CD14-positive monocyte (primary cell): ENCODE results near the gene MALRD1. TPM values are rescaled to one million over a fixed set of nuclear protein-coding genes. Genes with fewer than 3 reads are reported as not detected.

Experiments
- DNase-seq, 3 donors: peaks; one replicate each; pipeline ENCODE4 v3.0.0-alpha.2; 2011 to 2022
- H2AFZ ChIP-seq: 2 replicates; pipeline ENCODE4 v1.6.0; 2012; ENCODE audit warnings: mild to moderate bottlenecking, low read depth, low read length, inconsistent platforms; ENCODE audit not compliant: insufficient read depth, poor library complexity, severe bottlenecking
- H3K27ac ChIP-seq, 2 donors: 1 replicate in 1 of 2; 2 replicates in 1 of 2; pipeline ENCODE4 v1.5.1; 2012 to 2013; ENCODE audit warnings: low read length in 2 of 2, control low read depth in 1 of 2, inconsistent platforms in 1 of 2, low read depth in 1 of 2, mild to moderate bottlenecking in 1 of 2
- H3K27me3 ChIP-seq, 2 donors: one replicate each; pipeline versions ENCODE4 v1.6.0 to v1.6.1; 2011 to 2013; ENCODE audit warnings: low read length in 2 of 2; ENCODE audit not compliant: control insufficient read depth in 2 of 2, insufficient read depth in 2 of 2
- H3K36me3 ChIP-seq, 2 donors: replicated peaks in 1 of 2; 1 replicate in 1 of 2; 2 replicates in 1 of 2; pipeline versions ENCODE4 v1.5.1 to v1.6.1; 2012 to 2013; ENCODE audit warnings: low read length in 2 of 2, control low read depth in 1 of 2, inconsistent platforms in 1 of 2, mild to moderate bottlenecking in 1 of 2; ENCODE audit not compliant: insufficient read depth in 2 of 2, control insufficient read depth in 1 of 2
- H3K4me1 ChIP-seq, 2 donors: 1 replicate in 1 of 2; 2 replicates in 1 of 2; pipeline versions ENCODE4 v1.5.1 to v1.6.1; 2012 to 2013; ENCODE audit warnings: low read length in 2 of 2, control low read depth in 1 of 2, inconsistent platforms in 1 of 2, mild to moderate bottlenecking in 1 of 2, moderate library complexity in 1 of 2; ENCODE audit not compliant: insufficient read depth in 2 of 2, control insufficient read depth in 1 of 2
- H3K4me2 ChIP-seq: replicated peaks from 2 replicates; pipeline ENCODE3; 2012; ENCODE audit warnings: low read length, moderate library complexity, mild to moderate bottlenecking; ENCODE audit not compliant: poor library complexity, severe bottlenecking; ENCODE audit errors: extremely low read depth
- H3K4me3 ChIP-seq, 3 experiments: fragments of 200-600 bp in 1 of 3; sonication (generic) in 1 of 3; replicated peaks in 1 of 3; 1 replicate in 2 of 3; 2 replicates in 1 of 3; pipeline ENCODE4 v1.5.1; 2011 to 2013; ENCODE audit warnings: low read length in 3 of 3, mild to moderate bottlenecking in 3 of 3, control low read depth in 2 of 3, low read depth in 2 of 3, inconsistent platforms in 1 of 3, moderate library complexity in 1 of 3
- H3K79me2 ChIP-seq: 2 replicates; pipeline ENCODE4 v1.6.0; 2012; ENCODE audit warnings: mild to moderate bottlenecking, control low read depth, inconsistent platforms, low read length, moderate library complexity; ENCODE audit not compliant: insufficient read depth
- H3K9ac ChIP-seq: 2 replicates; pipeline ENCODE4 v1.6.0; 2017; ENCODE audit warnings: low read length, mild to moderate bottlenecking; ENCODE audit not compliant: insufficient read depth, poor library complexity, severe bottlenecking
- H3K9me3 ChIP-seq, 2 donors: replicated peaks in 1 of 2; 1 replicate in 1 of 2; 2 replicates in 1 of 2; pipeline versions ENCODE4 v1.5.1 to v1.6.1; 2012 to 2013; ENCODE audit warnings: low read length in 2 of 2, control low read depth in 1 of 2; ENCODE audit not compliant: control insufficient read depth in 1 of 2, insufficient read depth in 1 of 2
- H4K20me1 ChIP-seq: 2 replicates; pipeline ENCODE4 v1.6.0; 2012; ENCODE audit warnings: mild to moderate bottlenecking, low read length, control low read depth, moderate library complexity; ENCODE audit not compliant: insufficient read depth
- H3K27ac Mint-ChIP-seq, 7 donors: one replicate each; pipeline ENCODE4 v1.8.0; 2020; ENCODE audit warnings: mild to moderate bottlenecking in 7 of 7, mixed read lengths in 7 of 7, moderate library complexity in 6 of 7, inconsistent platforms in 2 of 7
- H3K27me3 Mint-ChIP-seq, 3 donors: one replicate each; pipeline ENCODE4 v1.8.0; 2021 to 2022; ENCODE audit warnings: low read depth in 3 of 3, mild to moderate bottlenecking in 3 of 3, mixed read lengths in 3 of 3, moderate library complexity in 3 of 3, inconsistent platforms in 1 of 3
- H3K36me3 Mint-ChIP-seq, 2 donors: one replicate each; pipeline ENCODE4 v1.8.0; 2020; ENCODE audit warnings: mixed read lengths in 2 of 2, inconsistent platforms in 1 of 2, mild to moderate bottlenecking in 1 of 2
- H3K4me1 Mint-ChIP-seq: one replicate; pipeline ENCODE4 v1.8.0; 2020; ENCODE audit warnings: mild to moderate bottlenecking, mixed read lengths
- H3K4me3 Mint-ChIP-seq, 2 donors: one replicate each; pipeline ENCODE4 v1.8.0; 2020; ENCODE audit warnings: mild to moderate bottlenecking in 2 of 2, mixed read lengths in 2 of 2, moderate library complexity in 1 of 2
- H3K9me3 Mint-ChIP-seq, 7 donors: one replicate each; pipeline ENCODE4 v1.8.0; 2020 to 2022; ENCODE audit warnings: mixed read lengths in 7 of 7, mild to moderate bottlenecking in 6 of 7, moderate library complexity in 6 of 7, inconsistent platforms in 2 of 7
- CTCF ChIP-seq: fragments of 200-600 bp; IDR thresholded peaks from one replicate; pipeline ENCODE4 v1.8.0; 2022; ENCODE audit warnings: antibody characterized with exemption, mild to moderate bottlenecking
- WGBS: methylation state at CpG from one replicate; pipeline ENCODE4 v1.1.5; 2013; ENCODE audit warnings: missing lambda C conversion rate; ENCODE audit not compliant: insufficient coverage; 5-methylcytosine and 5-hydroxymethylcytosine counted together
- intact Hi-C, 2 donors: fragments of 100-400 bp; cut with micrococcal nuclease; formaldehyde crosslinking; loops; one replicate each; pipeline versions ENCODE4 v1.15.0 to v1.15.1; 2023
- polyA plus RNA-seq, 3 donors: library from polyadenylated mRNA; depleted of rRNA in 1 of 3; unstranded in 2 of 3; stranded (reverse) in 1 of 3; fragments of 300-500 nt in 2 of 3; fragments of >200 nt in 1 of 3; fragmentation: Illumina TruSeq in 2 of 3; gene quantifications; 1 replicate in 2 of 3; 2 replicates in 1 of 3; pipeline ENCODE4 v1.2.3, GENCODE V29; 2012 to 2021

MALRD1 gene
- polyA plus RNA-seq, 3 donors: not detected

- peaks cover 0 to 7% (median 0%) of the 10 kb centered on the region in 7 donors for H3K9me3 Mint-ChIP-seq
- Histone ChIP-seq H3K9me3 (peaks cover 0 to 3% of the 10 kb centered on the region in 2 donors), H2AFZ (no peak overlapping the region), H3K4me1 (peaks cover 0 to 3% of the 10 kb centered on the region in 2 donors), H3K79me2 (no peaks in the 10 kb centered on the region), H4K20me1 (no peaks in the 10 kb centered on the region), H3K9ac (no peak overlapping the region), H3K36me3 (no peaks in the 10 kb centered on the region), H3K27ac (no peak overlapping the region), H3K4me3 (no peak overlapping the region), H3K4me2 (no peak overlapping the region), H3K27me3 (no peaks in the 10 kb centered on the region)
- no peak for TF ChIP-seq CTCF
- H3K36me3 Mint-ChIP-seq: no peaks in the 10 kb centered on the region
- H3K4me1 Mint-ChIP-seq: peaks cover 7% of the 10 kb centered on the region
- no peaks in the 10 kb centered on the region for H3K27me3 Mint-ChIP-seq
- H3K27ac Mint-ChIP-seq: no peak overlapping the region
- intact Hi-C loops: no loop called here
- whole genome bisulfite sequencing: no CpG with 5 or more reads among the region's 2 CpGs
- H3K4me3 Mint-ChIP-seq: no peak overlapping the region
- no peak for DNase-seq
These were observed 680.4 kb downstream of the MALRD1 start for GRCh38 chr10:19728964-19729363.

- Mint-ChIP-seq H3K27me3 (peaks cover 0 to 2% (median 0%) of the 10 kb centered on the region in 3 donors), H3K9me3 (peaks cover 0 to 4% (median 0%) of the 10 kb centered on the region in 7 donors), H3K4me1 (peaks cover 7% of the 10 kb centered on the region), H3K27ac (no peak overlapping the region), H3K4me3 (no peak overlapping the region), H3K36me3 (no peaks in the 10 kb centered on the region)
- no peak for TF ChIP-seq CTCF
- no peaks in the 10 kb centered on the region for H3K79me2 ChIP-seq
- no peak overlapping the region for H3K4me2 ChIP-seq
- no peaks in the 10 kb centered on the region for H3K27me3 ChIP-seq
- H3K9ac ChIP-seq: no peak overlapping the region
- intact Hi-C loops: no loop called here
- H3K27ac ChIP-seq: no peak overlapping the region
- H3K9me3 ChIP-seq: no peaks in the 10 kb centered on the region
- no peaks in the 10 kb centered on the region for H3K36me3 ChIP-seq
- no peaks in the 10 kb centered on the region for H4K20me1 ChIP-seq
- no peak for DNase-seq
- H2AFZ ChIP-seq: no peak overlapping the region
- no peak overlapping the region for H3K4me3 ChIP-seq
- peaks cover 0 to 3% of the 10 kb centered on the region in 2 donors for H3K4me1 ChIP-seq
- no CpG with 5 or more reads among the region's 2 CpGs for WGBS
These were observed 681.7 kb downstream of the MALRD1 start for GRCh38 chr10:19730167-19730906.
